DLD1 (cell line): Measurements from ENCODE around the gene C1orf74.
"Not testable (repeated sequence)": the region's sequence is repeated elsewhere in the genome, so short reads cannot be mapped to it uniquely, and the experiment has no call there.

ENCODE experiments used
- in situ Hi-C: cut with HindIII; loops from 2 replicates; pipeline ENCODE4 v1.10.0; 2017; ENCODE audit warnings: low sequenced_read_pairs

The C1orf74 gene

DNA sequence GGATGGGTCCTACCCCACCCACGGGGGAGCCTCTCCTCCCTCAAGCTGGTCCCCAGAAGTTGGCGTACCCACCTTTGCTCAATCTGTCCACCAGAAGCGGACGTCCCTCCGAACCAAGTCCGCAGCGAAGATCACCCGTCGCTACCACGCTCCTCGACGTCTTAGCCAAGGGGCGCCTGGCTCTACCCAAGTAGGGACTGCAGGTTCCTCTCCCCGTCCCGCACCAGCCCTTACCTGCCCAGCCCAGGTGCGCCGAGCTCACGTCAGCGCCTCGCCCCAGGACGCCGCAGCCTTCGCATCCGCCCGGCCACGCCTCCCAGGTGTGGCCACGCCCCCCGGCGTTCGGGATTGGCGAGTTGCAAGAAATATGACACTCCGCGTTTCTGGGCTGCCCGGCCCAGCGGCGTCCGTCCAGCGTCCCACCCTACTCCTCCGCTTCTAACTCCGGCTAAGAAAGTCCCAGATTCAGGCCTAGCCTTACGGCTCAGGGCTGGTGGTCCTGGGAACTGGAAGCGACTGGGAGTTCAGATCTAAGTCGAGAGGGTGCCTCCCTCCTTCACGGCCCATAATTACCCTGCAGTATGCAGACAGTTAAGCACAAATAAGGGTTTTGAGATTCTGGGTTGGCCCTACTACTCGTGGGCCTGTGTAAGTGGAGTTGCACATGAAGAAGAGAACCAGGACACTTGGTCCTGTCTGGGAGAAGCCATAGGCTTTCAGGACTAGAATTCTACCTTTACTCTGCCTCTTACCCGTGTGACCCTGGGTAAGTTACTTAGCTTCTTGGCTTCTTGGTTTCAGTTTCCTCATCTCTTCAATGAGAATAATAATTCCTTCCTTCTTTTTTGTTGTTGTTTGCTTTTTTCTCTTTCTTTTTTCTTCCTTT is 21.8 kb upstream of the C1orf74 start, which contains the start of gene IRF6:
IRF6 (minus strand) TSS at position 268 of the 886 bp plus-strand sequence. CDS start 4,729 bp downstream, outside the sequence.
- in situ Hi-C loops, result no loop called here

DNA sequence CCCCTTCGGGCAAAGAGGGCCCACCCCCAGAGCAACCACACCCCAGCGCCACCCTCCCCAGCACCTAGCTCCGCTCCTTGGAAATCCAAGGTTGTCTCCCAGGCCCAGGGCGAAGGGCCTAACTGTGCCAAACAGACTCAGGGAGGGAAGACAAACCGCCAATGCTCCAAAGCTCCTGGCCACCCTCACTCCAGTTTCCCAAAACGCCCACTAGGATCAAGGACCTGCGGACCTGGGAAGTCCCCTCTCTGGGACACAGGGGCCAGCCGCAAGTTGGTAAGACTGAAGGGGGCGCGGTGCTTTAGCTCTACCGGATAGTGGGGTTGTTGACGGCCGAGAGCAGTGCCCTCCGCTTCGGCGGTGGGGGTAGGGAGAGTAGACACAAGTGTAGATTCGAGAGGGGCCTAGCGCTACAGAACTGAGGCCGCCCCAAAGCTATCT is 21.0 kb upstream of the C1orf74 start:
- in situ Hi-C loops, result no loop called here

DNA sequence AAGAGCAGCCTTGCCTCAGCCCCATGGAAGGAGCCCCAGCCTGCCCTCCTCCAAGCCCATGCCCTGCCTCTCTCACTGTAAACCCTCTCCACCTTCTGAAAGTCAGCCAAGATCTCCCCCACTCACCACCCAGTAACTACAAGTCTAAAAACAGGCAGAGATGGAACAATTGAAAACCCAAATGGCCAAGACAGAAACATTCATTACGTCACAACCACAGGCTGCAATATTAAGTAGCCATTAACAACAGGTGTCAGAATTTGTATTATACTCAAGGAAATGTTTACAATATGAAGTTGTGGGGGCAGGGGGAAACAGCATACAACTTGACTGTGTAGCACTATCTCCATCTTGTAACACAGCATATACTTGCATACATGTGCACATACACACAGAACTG is 19.2 kb upstream of the C1orf74 start:
- in situ Hi-C loops, result no loop called here

DNA sequence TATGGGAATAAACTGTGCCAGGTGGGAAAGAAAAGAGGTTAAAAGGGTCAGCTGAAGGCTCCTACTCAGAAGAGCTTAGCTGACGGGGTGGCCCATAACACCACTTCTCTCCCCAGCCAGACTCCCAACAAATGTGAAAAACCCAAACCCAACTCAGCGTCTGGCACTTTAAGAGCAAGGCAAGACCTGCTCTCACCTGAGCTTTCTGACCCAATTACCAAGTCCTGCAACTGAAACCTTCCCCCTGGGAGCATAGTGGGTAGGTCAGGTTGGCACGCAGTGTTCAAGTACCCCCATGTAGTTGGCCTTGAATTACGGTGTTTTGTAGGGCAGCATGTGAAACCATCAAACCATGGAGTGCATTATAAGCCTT is 18.4 kb upstream of the C1orf74 start:
- in situ Hi-C loops, result no loop called here

DNA sequence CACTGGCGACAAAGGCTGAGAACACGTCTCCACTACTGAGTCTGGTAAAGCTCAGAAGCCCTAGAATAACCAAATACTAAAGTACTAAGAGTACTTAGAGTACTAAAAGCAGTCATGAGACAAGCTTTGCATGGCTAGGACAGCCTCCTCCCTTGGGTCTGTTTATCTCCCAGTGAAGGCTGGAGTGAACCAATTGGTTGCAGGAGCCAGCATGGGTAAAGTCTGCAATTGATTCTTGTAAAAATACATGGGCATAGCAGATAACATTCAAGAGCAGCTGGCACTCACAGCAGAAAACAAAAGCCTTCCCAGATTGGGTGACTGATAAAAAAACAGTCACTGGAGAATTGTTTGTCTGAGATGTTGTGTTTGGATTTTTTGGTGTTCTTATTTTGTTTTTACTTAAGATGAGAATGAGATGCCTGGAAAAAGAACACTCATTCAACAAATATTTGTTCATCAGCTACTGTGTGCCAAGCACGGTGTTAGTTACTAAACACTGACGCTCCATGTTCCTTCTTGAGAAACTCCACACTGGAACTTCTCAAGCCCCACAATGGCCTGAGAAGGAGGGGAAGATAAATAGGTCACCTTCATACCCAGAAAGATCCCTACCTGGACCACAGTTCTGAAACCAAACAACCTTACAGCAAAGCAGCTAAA is 17.9 kb upstream of the C1orf74 start:
- in situ Hi-C loops, result no loop called here

DNA sequence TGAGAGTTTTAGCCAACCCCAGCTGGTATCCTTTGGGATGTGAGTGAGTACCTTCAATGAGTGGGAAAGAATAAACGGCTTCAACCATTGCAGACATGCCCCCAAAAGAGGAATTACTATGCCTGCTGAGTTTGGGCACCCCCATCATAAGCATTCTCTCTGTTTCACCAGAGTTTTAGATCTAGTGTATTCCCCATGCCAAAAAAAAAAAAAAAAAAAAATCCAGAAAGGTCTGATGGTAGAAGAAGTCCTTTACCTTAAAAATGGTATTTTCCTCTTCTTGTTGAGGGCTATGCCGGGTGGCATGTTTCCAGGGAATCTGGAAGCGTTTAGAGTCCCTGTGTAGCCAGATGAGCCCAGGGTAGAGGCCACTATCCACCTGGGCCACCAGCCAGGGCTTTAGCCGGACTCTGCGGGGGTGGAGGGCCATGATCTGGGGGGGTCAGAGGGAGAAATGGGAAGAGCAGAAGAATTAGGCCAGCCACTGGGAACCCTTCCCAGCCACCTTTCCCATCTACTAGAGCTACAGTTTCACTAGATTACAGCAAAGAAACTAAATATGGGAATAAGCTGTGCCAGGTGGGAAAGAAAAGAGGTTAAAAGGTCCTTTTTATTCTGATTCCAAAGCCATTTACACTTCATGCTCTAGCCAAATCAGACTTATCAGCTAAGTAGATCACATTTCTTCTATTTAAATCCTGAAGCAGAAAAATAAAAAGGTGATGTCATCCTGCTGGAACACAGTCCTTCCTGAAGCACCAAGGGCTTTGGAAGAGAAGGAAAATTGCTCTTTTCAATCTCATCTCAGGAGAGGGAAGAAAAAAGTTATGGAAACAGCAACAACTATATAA is 16.9 kb upstream of the C1orf74 start:
- in situ Hi-C loops, result no loop called here

DNA sequence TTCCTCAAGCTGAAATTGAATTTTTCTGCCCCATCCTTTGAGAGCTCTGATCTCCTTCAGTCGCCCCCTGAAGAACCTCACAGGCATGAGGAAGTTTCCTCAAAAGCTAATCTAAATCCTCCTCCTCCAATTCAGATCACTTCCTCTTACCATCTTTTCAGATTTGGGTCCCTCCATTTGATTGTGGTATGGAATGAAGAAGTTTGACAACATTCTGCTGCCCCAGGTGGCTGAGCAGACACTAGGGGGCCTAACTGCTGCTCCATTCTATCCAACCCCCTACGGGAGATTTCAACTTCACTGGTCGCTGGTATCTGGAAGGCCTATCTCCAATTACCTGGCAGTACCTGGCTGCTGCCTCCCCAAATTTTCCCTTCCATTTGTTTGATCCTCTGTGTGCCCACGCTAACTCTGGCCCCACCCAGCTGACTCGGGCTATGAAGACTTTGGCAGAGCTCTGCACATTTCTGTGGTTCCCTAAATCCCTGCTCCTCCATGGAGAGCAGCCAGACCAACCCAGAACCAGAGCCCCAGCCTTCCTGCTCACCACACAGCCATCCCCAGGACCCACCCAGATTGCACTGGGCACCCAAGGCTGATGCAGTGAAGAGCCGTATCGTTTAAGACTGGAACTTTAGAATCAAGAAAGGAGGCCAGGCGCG is 13.8 kb upstream of the C1orf74 start:
- in situ Hi-C loops, result no loop called here

DNA sequence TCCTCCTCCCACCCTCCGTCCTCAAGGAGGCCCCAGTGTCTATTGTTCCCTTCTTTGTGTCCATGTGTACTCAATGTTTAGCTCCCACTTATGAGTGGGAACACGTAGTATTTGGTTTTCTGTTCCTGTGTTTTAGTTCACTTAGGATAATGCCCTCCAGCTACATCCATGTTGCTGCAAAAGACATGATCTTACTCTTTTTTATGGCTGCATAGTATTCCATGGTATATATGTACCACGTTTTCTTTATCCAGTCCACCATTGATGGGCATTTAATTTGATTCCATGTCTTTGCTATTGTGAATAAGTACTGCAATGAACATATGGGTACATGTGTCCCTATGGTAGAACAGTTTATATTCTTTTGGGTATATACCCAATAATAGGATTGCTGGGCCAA is 9.4 kb upstream of the C1orf74 start:
- in situ Hi-C loops, result not testable (repeated sequence)

DNA sequence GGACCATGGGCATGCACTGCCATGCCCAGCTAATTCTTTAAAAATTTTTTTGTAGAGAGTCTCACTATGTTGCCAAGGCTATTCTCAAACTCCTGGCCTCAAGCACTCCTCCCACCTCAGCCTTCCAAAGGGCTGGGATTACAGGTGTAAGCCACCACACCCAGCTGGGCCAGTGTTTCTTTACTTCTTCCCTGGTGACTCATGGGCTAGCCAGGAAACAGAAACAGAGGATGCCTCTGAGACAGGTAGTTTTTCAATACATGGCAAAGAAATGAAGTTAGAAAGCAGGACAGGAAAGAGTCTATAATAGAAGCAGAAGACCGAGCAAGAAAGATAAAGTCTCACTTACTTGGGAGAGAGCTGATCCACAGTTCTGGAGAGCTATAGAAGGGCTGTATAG is 7.6 kb upstream of the C1orf74 start:
- in situ Hi-C loops, result no loop called here

DNA sequence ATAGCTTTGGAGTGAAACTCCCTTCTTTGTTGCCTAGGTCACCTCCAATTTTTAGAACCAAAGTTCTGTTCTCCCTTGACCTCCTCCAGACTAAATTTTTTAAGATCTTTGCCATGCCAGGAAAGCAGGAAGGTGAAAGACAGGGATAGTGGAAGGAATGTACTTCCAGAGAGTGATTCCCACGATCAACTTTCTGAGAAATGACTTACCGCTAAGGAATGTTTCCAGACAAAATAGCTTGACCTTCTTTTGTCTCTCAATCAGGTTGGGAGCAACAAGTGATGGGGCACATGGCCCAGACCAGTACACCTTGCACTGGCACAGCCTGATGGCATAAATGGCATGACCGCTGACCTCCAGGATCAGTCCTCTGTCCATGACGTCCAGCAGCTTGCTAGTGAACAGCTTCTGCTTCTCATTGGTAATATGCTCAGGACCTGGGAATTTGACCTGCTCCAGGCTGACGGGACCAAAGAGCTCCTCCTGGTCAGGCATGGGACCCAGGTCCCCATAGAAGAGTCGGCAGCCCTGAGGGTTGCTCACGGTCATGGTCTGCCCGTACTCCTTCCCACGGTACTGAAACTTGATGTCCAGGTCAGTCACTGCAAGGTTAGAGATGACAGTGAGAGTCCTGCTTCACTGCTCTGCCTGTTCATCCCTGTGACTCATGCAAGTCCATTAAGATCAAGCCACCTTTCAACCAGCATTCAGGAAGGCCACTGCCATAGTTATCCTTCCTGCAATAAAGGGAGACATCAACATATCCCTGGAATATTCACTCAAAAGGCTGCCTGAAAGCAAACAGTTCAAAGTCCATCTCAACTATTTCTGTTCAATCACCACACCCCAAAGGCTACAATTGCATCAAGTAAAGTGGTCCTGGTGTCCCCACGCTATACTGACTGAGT is 6.2 kb upstream of the C1orf74 start:
- in situ Hi-C loops, result no loop called here

DNA sequence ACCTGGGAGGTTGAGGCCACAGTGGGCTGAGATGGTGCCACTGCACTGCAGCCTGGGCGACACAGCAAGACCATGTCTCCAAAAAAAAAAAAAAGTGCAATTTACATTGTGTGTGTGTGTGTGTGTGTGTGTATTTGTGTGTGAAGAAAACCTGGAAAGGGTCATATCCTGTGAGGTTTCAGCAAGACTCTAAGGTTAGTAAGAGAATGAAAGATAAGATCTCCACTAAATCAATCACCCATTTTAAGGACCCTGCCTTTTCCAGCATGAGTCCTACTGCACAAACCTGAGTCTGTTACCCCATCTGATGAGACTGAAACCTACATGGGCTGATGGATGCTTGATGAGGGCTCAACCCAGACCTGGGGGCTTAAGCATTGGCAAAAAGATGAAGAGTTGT is 4.9 kb upstream of the C1orf74 start:
- in situ Hi-C loops, result no loop called here

DNA sequence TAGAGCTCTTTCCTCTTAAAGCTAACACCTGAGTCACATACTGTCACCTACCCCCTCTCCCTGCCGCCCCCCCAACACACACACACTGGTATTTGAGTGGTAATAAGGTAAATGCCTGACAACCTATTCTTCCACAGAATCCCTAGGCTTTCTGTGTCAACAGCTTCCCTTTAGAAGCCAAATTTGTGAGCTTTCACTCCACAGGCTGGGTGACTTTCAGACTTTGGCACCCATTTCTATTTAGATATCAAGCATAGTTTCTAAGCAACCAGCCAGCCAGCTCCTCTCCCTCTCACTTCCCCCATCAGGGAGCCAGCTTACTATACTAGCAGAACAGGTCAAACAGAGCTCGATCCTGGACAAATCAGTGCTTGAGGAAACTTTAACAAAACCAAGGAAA is 3.2 kb upstream of the C1orf74 start:
- in situ Hi-C loops, result no loop called here

DNA sequence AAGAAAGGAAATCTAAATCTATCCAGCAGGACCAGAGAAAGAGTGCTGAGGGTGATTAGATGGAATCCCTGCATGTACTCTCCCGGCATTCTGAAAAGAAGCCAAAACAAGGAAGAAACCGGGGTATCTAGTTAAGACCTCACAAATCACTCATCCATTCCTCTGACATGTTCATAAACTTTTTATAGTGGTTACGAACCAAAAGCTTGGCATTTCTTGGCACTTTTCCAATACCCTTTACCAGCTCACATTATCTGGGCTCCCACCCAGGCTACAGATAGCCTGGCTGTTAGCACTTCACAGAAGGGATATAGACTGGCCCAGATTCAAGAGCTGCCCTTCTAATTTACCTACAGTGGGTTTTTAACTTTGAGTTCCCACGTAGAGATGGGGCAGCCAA is 1.8 kb upstream of the C1orf74 start:
- in situ Hi-C loops, result no loop called here

DNA sequence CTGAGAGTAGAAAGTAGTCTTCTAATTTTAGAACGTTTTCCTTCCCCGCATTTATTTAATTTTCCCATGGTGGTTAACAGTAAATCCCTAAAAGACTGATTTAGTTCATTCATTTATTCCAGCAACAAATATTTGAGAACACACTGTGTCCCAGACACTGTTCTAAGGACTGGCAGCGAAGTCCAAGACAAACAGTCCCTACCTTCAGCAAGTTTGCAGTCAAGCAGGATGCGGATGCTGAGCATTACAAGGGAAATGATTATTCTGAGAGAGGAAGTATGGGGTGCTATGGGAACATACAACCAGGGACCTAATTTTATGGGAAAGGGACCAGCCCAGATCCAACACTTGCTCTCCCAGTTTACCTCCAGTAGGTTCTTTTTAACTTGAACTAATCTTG is 1.2 kb upstream of the C1orf74 start:
- in situ Hi-C loops, result no loop called here

DNA sequence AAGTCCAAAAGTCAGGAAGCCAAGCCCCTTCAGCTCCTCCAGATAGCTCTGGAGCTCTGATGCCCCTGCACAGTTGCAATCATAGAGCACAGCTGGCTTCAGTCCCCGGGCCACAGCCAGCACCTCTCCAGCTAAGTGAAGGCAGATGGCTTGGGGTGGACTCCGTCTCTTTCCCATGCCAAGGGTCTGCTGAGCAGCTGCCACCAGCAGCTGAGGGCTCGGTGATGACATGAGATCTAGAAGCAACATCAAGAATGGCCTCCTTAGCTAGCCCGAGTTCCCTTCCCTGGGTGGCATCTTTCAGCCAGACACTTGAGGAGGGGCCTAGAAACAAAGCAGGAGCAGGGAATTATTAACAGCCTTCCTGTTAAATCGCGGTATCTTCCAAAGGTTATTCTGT is 973 bp downstream of the C1orf74 start:
- in situ Hi-C loops, result no loop called here

DNA sequence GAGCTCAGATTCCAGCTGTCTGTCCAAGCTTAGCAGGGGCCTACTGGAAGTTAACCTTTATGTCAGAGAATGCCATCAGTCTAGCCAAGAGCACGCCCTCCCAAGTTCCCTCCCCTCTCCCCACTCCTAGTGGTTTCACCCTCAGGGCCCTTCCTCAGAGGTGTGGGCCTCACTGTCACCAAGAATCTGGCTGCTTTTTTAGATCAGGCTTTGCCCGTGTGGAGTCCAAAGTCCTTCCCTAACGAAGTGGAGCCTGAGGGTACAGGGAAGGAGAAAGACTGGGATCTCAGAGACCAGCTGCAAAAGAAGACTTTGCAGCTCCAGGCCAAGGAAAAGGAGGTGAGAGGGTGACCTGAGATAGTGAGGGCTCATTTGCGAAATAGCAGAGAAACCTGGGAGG is 4.1 kb downstream of the C1orf74 start:
- in situ Hi-C loops, result no loop called here

DNA sequence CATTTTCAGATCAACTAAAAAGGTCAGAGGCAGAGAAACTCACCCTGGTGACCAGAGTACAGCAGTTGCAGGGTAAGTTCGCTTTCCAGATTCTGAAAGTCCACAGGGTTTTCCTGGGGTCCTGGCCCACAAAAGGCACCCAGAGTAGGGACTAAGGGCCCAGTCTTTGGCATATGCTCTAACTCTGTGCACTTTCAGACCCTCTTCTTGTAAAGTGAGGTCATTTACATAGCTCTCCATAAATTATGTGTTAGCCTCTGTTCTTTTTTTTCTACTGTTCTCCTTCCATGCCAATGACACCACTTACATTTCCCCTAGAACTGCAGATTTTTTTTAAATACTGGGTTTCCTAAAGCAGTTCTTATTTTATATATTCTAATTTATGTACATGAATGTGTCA is 6.3 kb downstream of the C1orf74 start:
- in situ Hi-C loops, result no loop called here

DNA sequence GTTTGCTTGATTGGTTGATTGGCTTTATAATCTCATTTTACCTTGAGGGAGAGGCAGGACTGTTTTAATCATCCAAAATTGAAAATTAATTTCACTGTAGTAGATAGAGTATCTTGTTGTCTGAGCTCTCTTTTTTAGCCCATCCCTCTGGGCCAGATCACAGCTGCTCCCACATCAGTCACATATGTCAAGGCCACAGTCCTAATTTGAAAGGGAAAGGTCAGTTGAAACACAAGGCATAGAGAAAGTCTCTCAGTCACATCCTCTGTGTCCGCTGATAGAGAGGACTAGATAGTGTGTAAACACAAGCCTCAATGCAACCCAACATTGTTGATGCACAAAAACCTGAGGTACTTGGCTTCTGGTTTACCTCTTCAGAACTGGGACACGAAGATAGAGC is 6.8 kb downstream of the C1orf74 start:
- in situ Hi-C loops, result no loop called here

DNA sequence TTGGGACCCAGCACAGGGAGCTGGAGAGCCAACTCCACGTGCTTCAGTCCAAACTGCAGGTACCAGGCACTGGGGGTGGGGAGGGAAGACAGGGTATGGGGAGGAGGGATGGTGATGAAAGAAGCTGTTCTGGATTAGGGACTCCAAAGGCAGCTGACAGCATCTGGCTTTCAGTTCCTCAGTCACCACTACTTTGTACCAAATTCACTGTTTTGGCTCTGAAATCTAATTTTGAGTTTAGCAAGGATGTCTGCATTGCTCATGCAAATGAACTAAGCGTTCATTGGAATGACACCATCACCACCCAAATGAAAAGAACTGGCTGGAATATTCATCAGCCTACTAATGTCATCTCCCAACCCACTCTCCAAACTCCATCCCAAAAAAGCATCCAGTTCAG is 8.7 kb downstream of the C1orf74 start:
- in situ Hi-C loops, result no loop called here

DNA sequence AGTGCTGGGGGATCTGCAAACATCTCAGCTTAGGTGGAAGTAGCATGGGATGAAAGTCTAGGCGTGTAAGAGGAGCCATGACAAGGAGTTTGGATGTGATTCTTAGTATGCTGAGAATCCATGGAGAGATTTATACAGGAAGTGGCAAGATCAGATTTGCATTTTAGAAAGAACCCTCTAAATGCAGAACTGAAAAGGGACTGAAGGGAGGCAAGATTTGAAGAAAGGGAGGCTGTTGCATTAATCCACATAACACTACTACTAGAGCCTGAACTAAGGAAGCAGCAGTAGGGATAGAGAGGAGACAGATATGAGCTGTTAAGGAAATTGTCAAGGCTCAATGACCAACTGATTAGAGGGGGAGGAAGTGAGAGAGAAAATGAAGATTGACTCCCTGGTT is 9.8 kb downstream of the C1orf74 start:
- in situ Hi-C loops, result no loop called here
